K562 (cell line): ENCODE results near the gene DCAF4. TPM values are rescaled to one million over a fixed set of nuclear protein-coding genes. Genes with fewer than 3 reads are reported as not detected.
A peak's percentile ranks its signal among the peaks of the same experiment; 100 is the strongest.

ENCODE experiments used
- ARHGAP35 ChIP-seq: fragments of 450-650 bp; IDR thresholded peaks from 2 replicates; pipeline ENCODE4 v1.6.1; 2018; ENCODE audit not compliant: partially characterized antibody
- ARID2 ChIP-seq: fragments of 450-650 bp; IDR thresholded peaks from 2 replicates; pipeline ENCODE4 v1.6.1; 2017; ENCODE audit warnings: antibody characterized with exemption, mild to moderate bottlenecking
- C11orf30 ChIP-seq: fragments of 450-650 bp; IDR thresholded peaks from 2 replicates; pipeline ENCODE4 v1.6.1; 2016; ENCODE audit warnings: low read depth, mild to moderate bottlenecking
- DMBX1 ChIP-seq: fragments of 250-450 bp; sonication (Bioruptor Pico); IDR thresholded peaks from 2 replicates; pipeline ENCODE4 v1.8.0; 2022; ENCODE audit warnings: inconsistent platforms, mild to moderate bottlenecking, moderate library complexity, borderline replicate concordance
- EWSR1 ChIP-seq: fragments of 450-650 bp; IDR thresholded peaks from 2 replicates; pipeline ENCODE4 v1.6.1; 2018; ENCODE audit warnings: borderline replicate concordance, mild to moderate bottlenecking, low read depth, moderate library complexity; ENCODE audit not compliant: partially characterized antibody
- LARP7 ChIP-seq: fragments of 450-650 bp; IDR thresholded peaks from 2 replicates; pipeline ENCODE4 v1.6.1; 2016
- MCM2 ChIP-seq: fragments of 450-650 bp; IDR thresholded peaks from 2 replicates; pipeline ENCODE4 v1.6.1; 2017; ENCODE audit warnings: low read depth, mild to moderate bottlenecking
- NCOA2 ChIP-seq, 2 experiments: fragments of 450-650 bp; IDR thresholded peaks; 2 replicates each; pipeline ENCODE4 v1.6.1; 2018; ENCODE audit warnings: mild to moderate bottlenecking in 2 of 2, moderate library complexity in 1 of 2; ENCODE audit not compliant: partially characterized antibody in 2 of 2
- PHF21A ChIP-seq: fragments of 450-650 bp; IDR thresholded peaks from 2 replicates; pipeline ENCODE4 v1.6.1; 2017; ENCODE audit warnings: low read depth, borderline replicate concordance
- POLR2H ChIP-seq: IDR thresholded peaks from 2 replicates; pipeline ENCODE4 v1.6.1; 2016; ENCODE audit warnings: missing genetic modification characterization, low read depth, mild to moderate bottlenecking, control low read depth, missing compliant biosample characterization, moderate library complexity
- STAG1 ChIP-seq: sonication (generic); formaldehyde crosslinking; IDR thresholded peaks from 2 replicates; pipeline ENCODE4 v1.5.0; 2020; ENCODE audit warnings: missing genetic modification reagents, borderline replicate concordance
- TCF7 ChIP-seq: sonication (generic); IDR thresholded peaks from 2 replicates; pipeline ENCODE4 v1.6.1; 2016; ENCODE audit warnings: antibody characterized with exemption, borderline replicate concordance
- TEAD1 ChIP-seq, 2 experiments: fragments of 450-650 bp in 1 of 2; sonication (generic) in 1 of 2; formaldehyde crosslinking; IDR thresholded peaks; 2 replicates each; pipeline versions ENCODE4 v1.4.0 to v1.8.0; 2020 to 2022; ENCODE audit warnings: mild to moderate bottlenecking in 2 of 2, missing genetic modification reagents in 1 of 2
- ZNF12 ChIP-seq: sonication (generic); formaldehyde crosslinking; IDR thresholded peaks from 2 replicates; pipeline ENCODE4 v1.4.0; 2020; ENCODE audit warnings: mild to moderate bottlenecking, missing genetic modification reagents
- ZNF197 ChIP-seq: fragments of 200-800 bp; sonication (Bioruptor generic); IDR thresholded peaks from 2 replicates; pipeline ENCODE4 v1.6.1; 2016; ENCODE audit warnings: low read depth, missing genetic modification characterization, missing compliant biosample characterization
- ZNF232 ChIP-seq: sonication (generic); formaldehyde crosslinking; IDR thresholded peaks from 2 replicates; pipeline ENCODE4 v1.8.0; 2022; ENCODE audit warnings: mild to moderate bottlenecking, missing genetic modification reagents
- polyA plus RNA-seq, 8 experiments: library from polyadenylated mRNA; depleted of rRNA in 4 of 8; stranded (reverse) in 5 of 8; unstranded in 3 of 8; fragments of >200 nt; fragmentation: Nextera tagmentation in 2 of 8; fragmentation: Illumina TruSeq in 1 of 8; extraction: Ambion mirVana in 2 of 8; extraction: Trizol in 1 of 8; gene quantifications; 2 replicates each; pipeline versions ENCODE4 v1.2.1 to v1.2.3, GENCODE V29; 2011 to 2014; ENCODE audit warnings: inconsistent platforms in 1 of 8, missing spikeins in 1 of 8
- total RNA-seq, 7 experiments: library from RNA; depleted of rRNA in 6 of 7; stranded (reverse); fragments of >200 nt in 6 of 7; fragmentation: Illumina TruSeq in 2 of 7; extraction: Trizol in 2 of 7; gene quantifications; 2 replicates each; pipeline versions ENCODE4 v1.2.1 to v1.2.3, GENCODE V29; 2011 to 2021; ENCODE audit warnings: low replicate concordance in 1 of 7
- TF ChIP-seq, protein P1 (sequence below): fragments of 150-350 bp; IDR thresholded peaks from 2 replicates; pipeline ENCODE4 v1.6.1; 2014; ENCODE audit warnings: low read depth, mild to moderate bottlenecking, low read length, borderline replicate concordance
- TF ChIP-seq, protein P2 (sequence below): fragments of 450-650 bp; formaldehyde crosslinking; IDR thresholded peaks from 2 replicates; pipeline ENCODE4 v1.4.0; 2022; ENCODE audit warnings: missing genetic modification characterization
- TF ChIP-seq, protein P3 (sequence below): fragments of 200-800 bp; sonication (Bioruptor generic); IDR thresholded peaks from 2 replicates; pipeline ENCODE4 v1.6.1; 2016; ENCODE audit warnings: missing genetic modification characterization, missing compliant biosample characterization

The DCAF4 gene
- total and polyA plus RNA-seq, 9 of the 15 experiments (the other 6 are each of a cell fraction or from before 2014, with no cell fraction given) = 2.7 to 49.2 (median 22.9) TPM

DNA sequence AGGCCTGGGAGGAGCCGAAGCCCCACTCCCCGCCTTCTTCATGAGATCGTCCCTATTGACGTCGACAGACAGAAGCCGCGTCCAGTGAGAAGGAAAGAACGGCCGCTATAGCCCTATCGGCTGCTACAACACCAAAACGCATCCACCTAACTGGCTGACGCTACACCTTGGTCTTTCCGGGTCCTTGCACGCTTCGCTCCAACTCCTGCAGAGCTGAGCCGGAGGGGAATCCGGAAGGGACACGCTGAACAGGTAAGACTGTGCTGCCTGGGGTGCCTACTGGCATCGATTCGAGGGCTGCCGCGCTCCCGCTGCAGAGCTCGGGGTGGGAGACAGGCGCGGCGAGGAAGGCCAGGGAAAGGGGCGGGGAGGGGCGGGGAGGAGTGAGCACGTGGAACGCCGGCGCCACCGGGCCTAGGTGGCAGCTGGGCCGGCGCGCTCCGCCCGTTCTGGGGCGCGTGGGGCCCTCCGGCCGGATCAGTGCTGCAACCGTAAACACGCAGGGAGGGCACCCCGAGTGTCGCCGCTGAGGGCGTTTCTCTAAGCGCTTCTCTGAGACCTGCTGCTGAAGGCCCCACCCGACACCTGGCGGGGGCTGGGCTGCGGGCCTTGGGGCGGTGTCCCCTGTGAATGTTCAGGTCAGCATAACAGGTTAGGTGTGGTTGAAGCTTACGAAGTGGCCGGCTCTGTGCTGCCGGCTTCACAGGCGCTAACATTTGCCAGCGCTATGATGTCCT is at the start of gene DCAF4 (continued):
- TF ChIP-seq, protein P1, sequence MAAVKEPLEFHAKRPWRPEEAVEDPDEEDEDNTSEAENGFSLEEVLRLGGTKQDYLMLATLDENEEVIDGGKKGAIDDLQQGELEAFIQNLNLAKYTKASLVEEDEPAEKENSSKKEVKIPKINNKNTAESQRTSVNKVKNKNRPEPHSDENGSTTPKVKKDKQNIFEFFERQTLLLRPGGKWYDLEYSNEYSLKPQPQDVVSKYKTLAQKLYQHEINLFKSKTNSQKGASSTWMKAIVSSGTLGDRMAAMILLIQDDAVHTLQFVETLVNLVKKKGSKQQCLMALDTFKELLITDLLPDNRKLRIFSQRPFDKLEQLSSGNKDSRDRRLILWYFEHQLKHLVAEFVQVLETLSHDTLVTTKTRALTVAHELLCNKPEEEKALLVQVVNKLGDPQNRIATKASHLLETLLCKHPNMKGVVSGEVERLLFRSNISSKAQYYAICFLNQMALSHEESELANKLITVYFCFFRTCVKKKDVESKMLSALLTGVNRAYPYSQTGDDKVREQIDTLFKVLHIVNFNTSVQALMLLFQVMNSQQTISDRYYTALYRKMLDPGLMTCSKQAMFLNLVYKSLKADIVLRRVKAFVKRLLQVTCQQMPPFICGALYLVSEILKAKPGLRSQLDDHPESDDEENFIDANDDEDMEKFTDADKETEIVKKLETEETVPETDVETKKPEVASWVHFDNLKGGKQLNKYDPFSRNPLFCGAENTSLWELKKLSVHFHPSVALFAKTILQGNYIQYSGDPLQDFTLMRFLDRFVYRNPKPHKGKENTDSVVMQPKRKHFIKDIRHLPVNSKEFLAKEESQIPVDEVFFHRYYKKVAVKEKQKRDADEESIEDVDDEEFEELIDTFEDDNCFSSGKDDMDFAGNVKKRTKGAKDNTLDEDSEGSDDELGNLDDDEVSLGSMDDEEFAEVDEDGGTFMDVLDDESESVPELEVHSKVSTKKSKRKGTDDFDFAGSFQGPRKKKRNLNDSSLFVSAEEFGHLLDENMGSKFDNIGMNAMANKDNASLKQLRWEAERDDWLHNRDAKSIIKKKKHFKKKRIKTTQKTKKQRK = peak; percentile 53; the same call in 1 of the 2 replicates
- TF ChIP-seq ZNF12 (CRISPR knock-in tag) (no peak), MCM2 (no peak), DMBX1 (no peak), ZNF197 (CRISPR knock-in tag) (no peak), PHF21A (no peak), ARHGAP35 (no peak), EWSR1 (no peak), ZNF232 (CRISPR knock-in tag) (no peak), STAG1 (CRISPR knock-in tag) (no peak), TEAD1 (CRISPR knock-in tag; IDR thresholded peaks at IDR 0.05) (peak in 1 of 2 experiments; percentile 63; a peak in 1 of 4 replicates), LARP7 (no peak), NCOA2 (IDR thresholded peaks at IDR 0.05; ENCODE audit: partially characterized antibody in 2 of 2) (no peak), TCF7 (no peak), C11orf30 (no peak), POLR2H (tag) (no peak), ARID2 (no peak)
- TF ChIP-seq, protein P2, sequence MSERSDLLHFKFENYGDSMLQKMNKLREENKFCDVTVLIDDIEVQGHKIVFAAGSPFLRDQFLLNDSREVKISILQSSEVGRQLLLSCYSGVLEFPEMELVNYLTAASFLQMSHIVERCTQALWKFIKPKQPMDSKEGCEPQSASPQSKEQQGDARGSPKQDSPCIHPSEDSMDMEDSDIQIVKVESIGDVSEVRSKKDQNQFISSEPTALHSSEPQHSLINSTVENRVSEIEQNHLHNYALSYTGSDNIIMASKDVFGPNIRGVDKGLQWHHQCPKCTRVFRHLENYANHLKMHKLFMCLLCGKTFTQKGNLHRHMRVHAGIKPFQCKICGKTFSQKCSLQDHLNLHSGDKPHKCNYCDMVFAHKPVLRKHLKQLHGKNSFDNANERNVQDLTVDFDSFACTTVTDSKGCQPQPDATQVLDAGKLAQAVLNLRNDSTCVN = no peak
- TF ChIP-seq, protein P3, sequence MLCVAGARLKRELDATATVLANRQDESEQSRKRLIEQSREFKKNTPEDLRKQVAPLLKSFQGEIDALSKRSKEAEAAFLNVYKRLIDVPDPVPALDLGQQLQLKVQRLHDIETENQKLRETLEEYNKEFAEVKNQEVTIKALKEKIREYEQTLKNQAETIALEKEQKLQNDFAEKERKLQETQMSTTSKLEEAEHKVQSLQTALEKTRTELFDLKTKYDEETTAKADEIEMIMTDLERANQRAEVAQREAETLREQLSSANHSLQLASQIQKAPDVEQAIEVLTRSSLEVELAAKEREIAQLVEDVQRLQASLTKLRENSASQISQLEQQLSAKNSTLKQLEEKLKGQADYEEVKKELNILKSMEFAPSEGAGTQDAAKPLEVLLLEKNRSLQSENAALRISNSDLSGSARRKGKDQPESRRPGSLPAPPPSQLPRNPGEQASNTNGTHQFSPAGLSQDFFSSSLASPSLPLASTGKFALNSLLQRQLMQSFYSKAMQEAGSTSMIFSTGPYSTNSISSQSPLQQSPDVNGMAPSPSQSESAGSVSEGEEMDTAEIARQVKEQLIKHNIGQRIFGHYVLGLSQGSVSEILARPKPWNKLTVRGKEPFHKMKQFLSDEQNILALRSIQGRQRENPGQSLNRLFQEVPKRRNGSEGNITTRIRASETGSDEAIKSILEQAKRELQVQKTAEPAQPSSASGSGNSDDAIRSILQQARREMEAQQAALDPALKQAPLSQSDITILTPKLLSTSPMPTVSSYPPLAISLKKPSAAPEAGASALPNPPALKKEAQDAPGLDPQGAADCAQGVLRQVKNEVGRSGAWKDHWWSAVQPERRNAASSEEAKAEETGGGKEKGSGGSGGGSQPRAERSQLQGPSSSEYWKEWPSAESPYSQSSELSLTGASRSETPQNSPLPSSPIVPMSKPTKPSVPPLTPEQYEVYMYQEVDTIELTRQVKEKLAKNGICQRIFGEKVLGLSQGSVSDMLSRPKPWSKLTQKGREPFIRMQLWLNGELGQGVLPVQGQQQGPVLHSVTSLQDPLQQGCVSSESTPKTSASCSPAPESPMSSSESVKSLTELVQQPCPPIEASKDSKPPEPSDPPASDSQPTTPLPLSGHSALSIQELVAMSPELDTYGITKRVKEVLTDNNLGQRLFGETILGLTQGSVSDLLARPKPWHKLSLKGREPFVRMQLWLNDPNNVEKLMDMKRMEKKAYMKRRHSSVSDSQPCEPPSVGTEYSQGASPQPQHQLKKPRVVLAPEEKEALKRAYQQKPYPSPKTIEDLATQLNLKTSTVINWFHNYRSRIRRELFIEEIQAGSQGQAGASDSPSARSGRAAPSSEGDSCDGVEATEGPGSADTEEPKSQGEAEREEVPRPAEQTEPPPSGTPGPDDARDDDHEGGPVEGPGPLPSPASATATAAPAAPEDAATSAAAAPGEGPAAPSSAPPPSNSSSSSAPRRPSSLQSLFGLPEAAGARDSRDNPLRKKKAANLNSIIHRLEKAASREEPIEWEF (CRISPR knock-in tag) = no peak
